Measurements from ENCODE around the gene HPSE2. TPM values are rescaled to one million over a fixed set of nuclear protein-coding genes. Genes with fewer than 3 reads are reported as not detected.
A peak's percentile ranks its signal among the peaks of the same experiment; 100 is the strongest.
"Not testable (repeated sequence)": the region's sequence is repeated elsewhere in the genome, so short reads cannot be mapped to it uniquely, and the experiment has no call there.

Gene HPSE2
- total RNA-seq, 1 experiment from 2014 or later: not detected

- no peak for DNase-seq (ENCODE audit: low read depth)
These were observed 314.3 kb downstream of the HPSE2 start for GRCh38 chr10:98921316-98921715.

GRCh38 chr10:98920807-98921206, 314.8 kb downstream of the HPSE2 start:
- DNase-seq (ENCODE audit: low read depth): no peak

GRCh38 chr10:98920360-98920759, 315.3 kb downstream of the HPSE2 start:
- DNase-seq (ENCODE audit: low read depth): no peak

DNA sequence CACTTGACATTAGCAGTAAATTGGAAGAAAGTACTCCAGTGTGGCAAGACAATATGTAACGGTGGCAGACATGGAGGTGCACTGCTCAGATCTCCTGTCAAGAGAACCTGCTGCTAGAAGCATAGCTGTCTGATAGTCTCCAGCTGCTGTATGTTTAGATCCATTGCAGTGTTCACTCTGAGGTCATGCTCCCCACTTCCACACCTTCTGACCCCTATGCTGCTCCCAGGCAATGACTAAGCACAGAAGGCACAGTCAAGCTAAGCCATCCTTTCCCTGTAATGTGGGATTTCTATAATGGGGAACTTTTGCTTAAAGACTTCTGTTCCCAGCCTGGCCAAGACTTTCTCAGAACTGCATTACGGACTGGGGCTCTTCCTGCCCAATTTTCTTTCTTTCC, 315.8 kb downstream of the HPSE2 start:
- DNase-seq (ENCODE audit: low read depth): peak; percentile 13

DNA sequence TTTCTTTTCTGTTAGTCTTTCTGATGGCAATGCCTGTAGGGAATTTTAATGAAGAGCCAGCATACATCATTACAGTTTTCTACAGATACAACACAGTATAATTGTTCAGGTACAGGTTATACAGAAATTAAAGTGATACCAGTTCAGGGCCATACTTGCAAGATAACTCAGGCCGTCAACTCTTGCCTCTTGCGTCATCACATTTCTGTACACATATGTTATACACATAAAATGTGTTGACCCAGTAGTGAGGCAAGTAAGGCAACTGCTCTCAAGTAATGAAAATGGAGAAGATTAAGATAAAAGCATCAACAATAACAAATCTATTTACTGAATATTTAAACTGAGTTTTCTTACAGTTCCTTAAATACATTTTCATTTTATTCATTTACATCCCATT, 317.8 kb downstream of the HPSE2 start:
- no peak for DNase-seq (ENCODE audit: low read depth)

DNA sequence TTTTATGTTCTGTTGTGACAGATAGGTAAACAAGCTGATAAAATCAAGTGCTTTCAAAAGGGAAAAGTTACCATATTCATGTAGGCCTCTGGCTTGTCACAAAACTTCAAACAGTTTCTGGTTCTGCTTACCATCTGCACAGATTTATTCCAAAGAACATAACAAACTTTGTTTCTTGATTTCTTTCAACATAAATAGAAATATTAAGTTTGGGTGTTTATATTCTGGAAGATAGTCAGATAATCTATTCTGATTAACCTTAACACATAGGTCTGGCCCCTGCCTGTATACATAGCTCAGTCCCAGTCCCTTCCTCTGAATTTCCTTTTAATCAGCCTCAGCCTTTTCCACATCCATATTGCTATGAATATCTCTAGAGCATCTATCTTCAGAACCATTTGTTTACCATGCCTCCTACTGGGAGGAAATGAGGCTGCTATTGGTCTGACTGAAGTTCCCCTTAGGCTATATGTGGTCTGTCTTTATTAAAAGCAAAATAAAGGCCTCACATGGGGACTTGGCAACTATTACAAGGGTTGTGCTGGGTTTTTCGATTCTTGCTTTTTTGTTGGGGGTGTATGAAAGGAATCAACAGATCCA, 319.0 kb downstream of the HPSE2 start:
- DNase-seq (ENCODE audit: low read depth): no peak

- DNase-seq (ENCODE audit: low read depth): no peak
These were observed 319.7 kb downstream of the HPSE2 start for GRCh38 chr10:98915911-98916310.

DNA sequence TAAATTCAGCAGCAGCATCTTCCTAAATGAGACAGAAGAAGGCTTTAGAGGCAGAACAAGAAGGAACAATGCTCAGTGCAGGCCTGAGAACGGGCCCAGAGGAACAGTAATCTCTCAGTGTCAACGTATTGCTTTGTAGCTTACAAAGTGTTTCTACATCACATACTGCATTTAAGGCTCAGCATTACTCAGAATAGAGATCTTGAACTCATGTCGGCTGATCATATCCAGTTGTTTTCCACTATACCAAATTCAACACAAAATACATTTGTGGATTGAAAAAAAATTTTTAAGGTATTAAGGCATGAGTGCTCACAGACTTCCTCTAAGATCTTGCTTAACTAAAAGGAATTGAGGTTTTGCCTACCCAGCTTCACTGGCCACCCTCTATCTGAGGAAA, 325.1 kb downstream of the HPSE2 start:
- DNase-seq (ENCODE audit: low read depth): no peak

GRCh38 chr10:98910048-98910447, 325.6 kb downstream of the HPSE2 start:
- no peak for DNase-seq (ENCODE audit: low read depth)

- DNase-seq (ENCODE audit: low read depth): no peak
These were observed 326.8 kb downstream of the HPSE2 start for GRCh38 chr10:98908868-98909267.

DNA sequence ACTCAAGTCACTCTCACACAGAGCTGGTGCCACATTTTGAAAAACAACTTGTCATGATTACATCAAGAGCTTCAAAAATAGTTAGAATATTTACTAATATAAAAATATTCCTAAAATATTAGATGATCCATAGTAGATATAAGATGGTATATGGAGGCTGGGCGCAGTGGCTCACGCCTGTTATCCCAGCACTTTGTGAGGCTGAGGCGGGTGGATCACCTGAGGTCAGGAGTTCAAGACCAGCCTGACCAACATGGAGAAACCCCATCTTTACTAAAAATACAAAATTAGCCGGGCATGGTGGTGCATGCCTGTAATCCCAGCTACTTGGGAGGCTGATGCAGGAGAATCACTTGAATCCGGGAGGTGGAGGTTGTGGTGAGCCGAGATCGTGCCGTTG, 327.4 kb downstream of the HPSE2 start:
- not testable (repeated sequence) for DNase-seq (ENCODE audit: low read depth)

DNA sequence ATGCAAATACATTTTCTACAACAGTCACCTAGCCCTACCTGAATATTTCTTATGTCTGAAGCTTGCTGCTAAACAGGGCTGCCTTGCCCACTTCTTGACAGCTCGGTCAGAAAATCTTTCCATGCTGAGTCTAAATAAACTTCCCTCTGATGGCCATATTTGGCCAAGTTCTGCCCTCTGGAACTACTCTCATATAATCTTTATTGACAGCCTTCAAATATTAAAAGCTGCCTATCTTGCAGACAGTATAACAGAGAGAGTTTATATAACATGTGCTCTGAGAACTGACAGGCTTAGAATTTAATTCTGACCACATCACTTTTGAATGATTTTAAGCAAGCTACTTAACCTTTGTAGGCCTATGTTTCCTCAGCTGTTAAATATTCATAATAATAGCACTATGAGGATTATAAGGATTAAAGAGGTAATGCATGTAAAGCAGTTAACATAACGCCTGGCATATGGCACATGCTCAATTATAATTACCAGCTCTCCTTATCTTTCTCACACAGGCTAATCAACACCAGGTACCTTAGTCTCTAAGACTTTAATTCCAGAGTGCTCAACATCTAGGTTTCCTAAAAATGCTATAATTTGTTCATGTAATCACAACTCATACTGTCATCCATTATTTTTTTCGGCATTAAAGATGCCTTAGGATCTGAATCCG, 334.1 kb downstream of the HPSE2 start:
- no peak for DNase-seq (ENCODE audit: low read depth)

GRCh38 chr10:98899018-98899417, 336.6 kb downstream of the HPSE2 start:
- DNase-seq (ENCODE audit: low read depth): no peak

- DNase-seq (ENCODE audit: low read depth): no peak
These were observed 343.1 kb downstream of the HPSE2 start for GRCh38 chr10:98892523-98892922.

- peak; percentile 33 for DNase-seq (ENCODE audit: low read depth)
These were observed 349.0 kb downstream of the HPSE2 start for GRCh38 chr10:98886686-98887085.

DNA sequence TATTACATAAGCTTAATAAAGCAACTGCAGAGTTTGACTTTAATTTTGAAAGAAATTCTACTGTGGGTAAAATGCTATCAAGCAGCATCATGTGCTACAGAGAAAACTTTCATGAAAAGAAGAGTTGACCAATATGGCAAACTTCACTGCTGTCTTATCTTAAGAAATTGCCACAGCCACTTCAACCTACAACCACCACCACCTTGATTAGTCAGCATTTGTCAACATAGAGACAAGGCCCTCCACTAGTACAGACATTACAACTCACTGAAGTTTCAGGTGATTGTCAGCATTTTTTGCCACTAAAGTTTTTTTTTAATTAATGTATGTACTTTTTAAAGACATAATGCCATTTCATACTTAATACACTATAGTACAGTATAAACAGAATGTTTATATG, 350.3 kb downstream of the HPSE2 start:
- no peak for DNase-seq (ENCODE audit: low read depth)

DNA sequence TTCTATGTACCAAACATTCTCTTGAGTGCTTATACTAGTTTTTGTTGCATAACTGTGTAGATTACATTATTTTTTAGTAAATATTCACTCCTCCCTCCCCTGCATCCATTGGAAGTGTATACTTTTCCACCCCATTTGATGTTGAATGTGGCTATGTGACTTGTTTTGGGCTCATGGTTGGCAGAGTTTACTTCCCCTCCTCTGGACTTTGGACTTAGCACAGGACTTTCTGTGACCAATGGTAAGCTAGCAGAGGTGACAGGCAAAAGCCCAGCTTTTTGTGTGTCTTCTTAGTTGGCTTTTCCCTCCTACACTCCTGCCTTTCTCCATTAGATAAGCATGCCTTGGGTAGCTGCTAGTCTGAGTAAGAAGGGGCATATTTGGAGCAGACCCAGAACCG, 353.9 kb downstream of the HPSE2 start:
- DNase-seq (ENCODE audit: low read depth): no peak

DNA sequence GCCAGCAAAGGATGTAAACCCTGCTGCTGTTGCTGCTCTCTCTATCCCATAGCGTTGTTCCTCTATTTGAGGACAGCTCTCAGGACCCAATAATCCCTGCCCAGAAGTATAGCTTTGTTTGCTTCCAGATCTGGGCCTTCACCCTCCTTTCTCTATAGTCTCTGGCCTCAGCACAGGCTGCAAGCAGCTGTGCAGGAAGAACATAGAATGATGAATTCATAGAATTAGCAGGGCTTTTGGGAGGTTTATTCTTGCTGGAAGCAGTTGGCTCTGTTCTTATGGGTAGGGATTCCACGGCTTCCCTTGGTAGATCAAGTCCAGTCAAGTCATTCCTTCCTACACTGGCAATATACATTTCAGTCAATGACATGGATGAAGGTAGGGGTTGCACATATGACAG, 354.7 kb downstream of the HPSE2 start:
- no peak for DNase-seq (ENCODE audit: low read depth)

GRCh38 chr10:98878921-98879320, 356.7 kb downstream of the HPSE2 start:
- DNase-seq (ENCODE audit: low read depth): no peak

DNA sequence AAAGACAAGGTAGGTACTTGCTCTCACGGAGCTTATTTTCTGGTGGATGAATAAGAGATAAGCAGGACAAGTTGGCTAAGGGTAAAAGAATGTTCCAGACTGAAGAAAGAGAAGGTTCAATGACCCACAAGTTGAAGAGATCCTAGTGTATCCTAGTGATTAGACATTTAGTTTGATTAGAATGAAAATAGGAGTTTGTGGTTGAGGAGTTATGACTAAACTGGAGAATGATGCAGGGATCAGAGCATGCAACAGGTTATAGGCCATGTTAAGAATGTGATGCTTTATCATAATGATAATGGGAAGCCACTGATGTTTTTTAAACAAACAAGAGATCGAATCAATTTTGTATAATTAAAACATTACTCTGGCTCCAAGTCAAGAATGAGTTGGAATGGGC, 357.2 kb downstream of the HPSE2 start:
- DNase-seq (ENCODE audit: low read depth): no peak

GRCh38 chr10:98861962-98862361, 373.7 kb downstream of the HPSE2 start:
- no peak for DNase-seq (ENCODE audit: low read depth)

- DNase-seq (ENCODE audit: low read depth): no peak
These were observed 377.1 kb downstream of the HPSE2 start for GRCh38 chr10:98858525-98858924.

DNA sequence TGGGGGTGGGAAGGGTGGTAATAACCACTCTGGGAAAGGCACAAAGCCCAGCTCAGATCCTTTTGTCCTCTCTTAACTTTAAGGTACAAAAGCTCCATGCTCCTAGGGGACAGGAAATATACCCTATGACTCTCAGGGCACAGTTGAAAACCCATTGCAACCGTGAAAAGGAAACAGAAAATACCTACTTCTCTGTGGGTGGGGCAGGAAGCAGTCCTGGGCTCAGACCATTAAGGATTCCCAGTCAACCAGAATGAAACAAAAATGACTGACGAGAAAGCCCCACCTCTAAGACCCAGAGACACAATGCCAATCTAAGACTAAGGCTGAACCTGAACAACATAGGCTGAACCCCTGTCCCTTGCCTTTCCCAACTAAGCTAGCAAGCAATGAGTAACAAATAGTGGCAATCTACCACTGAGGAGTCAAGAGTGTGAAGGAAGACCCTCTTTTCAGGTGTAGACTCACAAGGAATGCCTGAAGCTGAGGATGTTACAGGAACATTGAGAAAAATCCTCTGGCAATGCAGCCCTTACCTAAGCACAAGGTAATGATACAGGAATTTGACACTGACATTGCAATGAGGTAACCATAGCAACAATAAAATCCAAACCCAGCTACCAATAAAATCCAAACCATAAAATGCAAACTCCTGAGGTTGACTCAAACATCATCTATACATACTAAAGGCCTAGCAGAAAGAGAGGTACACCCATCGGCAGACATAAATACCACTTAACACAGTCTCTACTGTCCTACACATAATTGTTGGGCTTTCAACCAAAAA, 380.1 kb downstream of the HPSE2 start:
- DNase-seq (ENCODE audit: low read depth): no peak
